H9 (cell line): ENCODE data around the gene THAP11. TPM values are rescaled to one million over a fixed set of nuclear protein-coding genes. Genes with fewer than 3 reads are reported as not detected.
A peak's percentile ranks its signal among the peaks of the same experiment; 100 is the strongest.
"Not testable (repeated sequence)": the region's sequence is repeated elsewhere in the genome, so short reads cannot be mapped to it uniquely, and the experiment has no call there.

ENCODE experiments used
- DNase-seq: peaks from one replicate; pipeline ENCODE4 v3.0.0-alpha.2; 2017
- H2AFZ ChIP-seq: one replicate; pipeline ENCODE4 v1.6.1; 2013; ENCODE audit warnings: mild to moderate bottlenecking, low read length, control low read depth, moderate library complexity
- H2AK5ac ChIP-seq: 2 replicates; pipeline ENCODE4 v1.6.1; 2013; ENCODE audit warnings: low read length, control low read depth, mixed read lengths; ENCODE audit not compliant: insufficient read length
- H2BK120ac ChIP-seq: one replicate; pipeline ENCODE4 v1.6.1; 2013; ENCODE audit warnings: low read depth, mild to moderate bottlenecking, low read length, control low read depth, inconsistent platforms; ENCODE audit not compliant: poor library complexity, severe bottlenecking
- H2BK12ac ChIP-seq: 2 replicates; pipeline ENCODE4 v1.6.1; 2013; ENCODE audit warnings: low read length, control low read depth, mixed read lengths, low read depth; ENCODE audit not compliant: insufficient read length
- H2BK15ac ChIP-seq: 2 replicates; pipeline ENCODE4 v1.6.1; 2013; ENCODE audit warnings: low read depth, low read length, control low read depth
- H2BK20ac ChIP-seq: one replicate; pipeline ENCODE4 v1.6.1; 2013; ENCODE audit warnings: low read depth, mild to moderate bottlenecking, low read length, control low read depth, inconsistent platforms; ENCODE audit not compliant: poor library complexity, severe bottlenecking
- H2BK5ac ChIP-seq: 2 replicates; pipeline ENCODE4 v1.6.1; 2013; ENCODE audit warnings: low read length, control low read depth, mixed read lengths; ENCODE audit not compliant: insufficient read length
- H3K14ac ChIP-seq: 2 replicates; pipeline ENCODE4 v1.6.1; 2013; ENCODE audit warnings: low read length, control low read depth; ENCODE audit not compliant: insufficient read depth
- H3K18ac ChIP-seq: 2 replicates; pipeline ENCODE4 v1.6.1; 2013; ENCODE audit warnings: low read depth, mild to moderate bottlenecking, mixed read lengths, low read length, control low read depth; ENCODE audit not compliant: insufficient read length
- H3K23ac ChIP-seq: 2 replicates; pipeline ENCODE4 v1.6.1; 2013; ENCODE audit warnings: low read length, control low read depth, mixed read lengths, low read depth; ENCODE audit not compliant: insufficient read length
- H3K23me2 ChIP-seq: 2 replicates; pipeline ENCODE4 v1.6.1; 2013; ENCODE audit warnings: low read depth, mild to moderate bottlenecking, mixed read lengths, low read length, control low read depth; ENCODE audit not compliant: insufficient read length, poor library complexity, severe bottlenecking
- H3K27ac ChIP-seq: 2 replicates; pipeline ENCODE4 v1.5.1; 2013; ENCODE audit warnings: low read length, control low read depth, mixed read lengths, low read depth; ENCODE audit not compliant: insufficient read length
- H3K27me3 ChIP-seq: 2 replicates; pipeline ENCODE4 v1.6.1; 2013; ENCODE audit warnings: low read length, control low read depth, inconsistent platforms; ENCODE audit not compliant: insufficient read depth
- H3K4ac ChIP-seq: 2 replicates; pipeline ENCODE4 v1.6.1; 2013; ENCODE audit warnings: low read depth, mild to moderate bottlenecking, control low read depth, inconsistent platforms, low read length, moderate library complexity
- H3K4me1 ChIP-seq: 2 replicates; pipeline ENCODE4 v1.6.1; 2013; ENCODE audit warnings: low read length, control low read depth, inconsistent platforms; ENCODE audit not compliant: insufficient read depth
- H3K4me2 ChIP-seq: 2 replicates; pipeline ENCODE4 v1.6.1; 2013; ENCODE audit warnings: low read length, control low read depth, mixed read lengths; ENCODE audit not compliant: insufficient read length, insufficient read depth
- H3K56ac ChIP-seq: 2 replicates; pipeline ENCODE4 v1.6.1; 2013; ENCODE audit warnings: low read depth, mild to moderate bottlenecking, mixed read lengths, low read length, control low read depth; ENCODE audit not compliant: insufficient read length
- H3K79me1 ChIP-seq: 2 replicates; pipeline ENCODE4 v1.6.1; 2013; ENCODE audit warnings: low read depth, mild to moderate bottlenecking, moderate library complexity, low read length, control low read depth, inconsistent platforms; ENCODE audit not compliant: insufficient read depth, poor library complexity, severe bottlenecking
- H3K79me2 ChIP-seq: 2 replicates; pipeline ENCODE4 v1.6.1; 2013; ENCODE audit warnings: low read length, control low read depth, inconsistent platforms; ENCODE audit not compliant: insufficient read depth
- H3K9ac ChIP-seq: 2 replicates; pipeline ENCODE4 v1.6.1; 2013; ENCODE audit warnings: low read length, control low read depth, mixed read lengths; ENCODE audit not compliant: insufficient read length; ENCODE audit errors: extremely low read depth
- H3K9me3 ChIP-seq: one replicate; pipeline ENCODE4 v1.6.1; 2013; ENCODE audit warnings: low read depth, low read length, inconsistent platforms; ENCODE audit not compliant: control insufficient read depth
- H3T11ph ChIP-seq: one replicate; pipeline ENCODE4 v1.6.1; 2013; ENCODE audit warnings: mild to moderate bottlenecking, low read length, control low read depth, inconsistent platforms
- H4K20me1 ChIP-seq: one replicate; pipeline ENCODE4 v1.6.1; 2013; ENCODE audit not compliant: control insufficient read depth, insufficient read length, insufficient read depth
- H4K5ac ChIP-seq: 2 replicates; pipeline ENCODE4 v1.6.1; 2013; ENCODE audit warnings: low read depth, mild to moderate bottlenecking, mixed read lengths, low read length, control low read depth; ENCODE audit not compliant: insufficient read length
- H4K8ac ChIP-seq: replicated peaks from 2 replicates; pipeline ENCODE4 v1.6.1; 2013; ENCODE audit warnings: low read length, control low read depth, mixed read lengths, low read depth; ENCODE audit not compliant: insufficient read length
- H4K91ac ChIP-seq: 2 replicates; pipeline ENCODE4 v1.6.1; 2013; ENCODE audit warnings: low read depth, mild to moderate bottlenecking, moderate library complexity, mixed read lengths, low read length, control low read depth; ENCODE audit not compliant: insufficient read length
- H3K27ac Mint-ChIP-seq, 3 experiments: 2 replicates in 2 of 3; 3 replicates in 1 of 3; pipeline ENCODE4 v1.8.0; 2020 to 2021; ENCODE audit warnings: mixed read lengths in 3 of 3, mild to moderate bottlenecking in 1 of 3, moderate library complexity in 1 of 3
- H3K27me3 Mint-ChIP-seq: 2 replicates; pipeline ENCODE4 v1.8.0; 2021; ENCODE audit warnings: low read depth, mild to moderate bottlenecking, moderate library complexity, mixed read lengths
- H3K36me3 Mint-ChIP-seq, 3 experiments: 2 replicates in 2 of 3; 3 replicates in 1 of 3; pipeline ENCODE4 v1.8.0; 2020 to 2021; ENCODE audit warnings: low read depth in 3 of 3, mixed read lengths in 3 of 3; ENCODE audit not compliant: insufficient read depth in 1 of 3
- H3K4me1 Mint-ChIP-seq, 2 experiments: 2 replicates each; pipeline ENCODE4 v1.8.0; 2020; ENCODE audit warnings: mixed read lengths in 2 of 2
- H3K4me3 Mint-ChIP-seq, 2 experiments: 2 replicates in 1 of 2; 3 replicates in 1 of 2; pipeline ENCODE4 v1.8.0; 2020 to 2021; ENCODE audit warnings: mild to moderate bottlenecking in 2 of 2, mixed read lengths in 2 of 2, moderate library complexity in 1 of 2
- H3K9me3 Mint-ChIP-seq, 2 experiments: 2 replicates in 1 of 2; 3 replicates in 1 of 2; pipeline ENCODE4 v1.8.0; 2020; ENCODE audit warnings: mild to moderate bottlenecking in 2 of 2, mixed read lengths in 2 of 2, moderate library complexity in 1 of 2
- WGBS: extraction: QIAGEN DNeasy Blood & Tissue Kit; methylation state at CpG from one replicate; pipeline ENCODE4 v1.1.7; 2013; ENCODE audit warnings: missing lambda C conversion rate, low lambda C conversion rate, mixed read lengths; ENCODE audit not compliant: insufficient read length; ENCODE audit errors: extremely low coverage; 5-methylcytosine and 5-hydroxymethylcytosine counted together
- total RNA-seq: library from RNA; stranded (reverse); gene quantifications from 2 replicates; pipeline ENCODE4 v1.2.1, GENCODE V29; 2021
- TF ChIP-seq, protein P1 (sequence below): fragments of 200-600 bp; sonication (generic); conservative IDR thresholded peaks from 3 replicates; pipeline ENCODE4 v1.8.0; 2021; ENCODE audit warnings: antibody characterized with exemption, mild to moderate bottlenecking

The THAP11 gene
- total RNA-seq, 1 experiment from 2014 or later: 48.9 TPM

DNA sequence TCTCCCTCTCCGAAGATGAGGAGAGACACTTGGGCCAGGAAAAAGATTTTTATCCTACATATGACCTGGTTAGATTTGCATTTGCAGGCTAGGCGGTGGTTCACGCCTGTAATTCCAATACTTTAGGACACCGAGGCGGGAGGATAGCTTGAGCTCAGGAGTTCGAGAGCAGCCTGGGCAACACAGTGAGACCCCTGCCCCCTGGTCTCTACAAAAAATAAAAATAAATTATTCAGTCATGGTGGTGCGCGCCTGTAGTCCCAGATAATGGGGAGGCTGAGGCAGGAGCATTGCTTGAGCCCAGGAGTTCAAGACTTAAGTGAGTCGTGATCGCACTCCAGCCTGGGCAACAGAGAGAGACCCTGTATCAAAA is 7.9 kb upstream of the THAP11 start:
- Histone ChIP-seq H3K4me2 (peak overlapping the region; percentile 94), H3K27ac (no peak overlapping the region), H4K20me1 (no peaks in the 10 kb centered on the region), H2BK5ac (no peak overlapping the region), H4K91ac (no peak overlapping the region), H3T11ph (no peak overlapping the region), H2AK5ac (no peak overlapping the region), H3K23me2 (peaks cover 5% of the 10 kb centered on the region), H3K9ac (no peak overlapping the region), H3K4ac (no peak overlapping the region), H2BK20ac (no peak overlapping the region), H2AFZ (no peak overlapping the region), H3K23ac (no peak overlapping the region), H3K14ac (no peak overlapping the region), H2BK120ac (no peak overlapping the region), H3K79me1 (no peaks in the 10 kb centered on the region), H2BK12ac (no peak overlapping the region), H3K18ac (no peak overlapping the region), H4K5ac (no peak overlapping the region), H3K4me1 (no peaks in the 10 kb centered on the region; the same call in 1 of the 2 replicates), H3K9me3 (no peaks in the 10 kb centered on the region), H3K79me2 (no peaks in the 10 kb centered on the region), H4K8ac (no peak overlapping the region), H3K27me3 (no peaks in the 10 kb centered on the region), H3K56ac (no peak overlapping the region), H2BK15ac (no peak overlapping the region)
- Mint-ChIP-seq H3K27ac (no peak overlapping the region), H3K4me3 (peak overlapping the region; percentile 85 to 90), H3K4me1 (peaks cover 8% of the 10 kb centered on the region in 2 experiments), H3K9me3 (no peaks in the 10 kb centered on the region), H3K36me3 (peaks cover 20 to 28% (median 27%) of the 10 kb centered on the region in 3 experiments; a peak in 6 of 7 replicates), H3K27me3 (peaks cover 3% of the 10 kb centered on the region)
- no CpG with 5 or more reads among the region's 10 CpGs for WGBS
- no peak for DNase-seq
- TF ChIP-seq, protein P1, sequence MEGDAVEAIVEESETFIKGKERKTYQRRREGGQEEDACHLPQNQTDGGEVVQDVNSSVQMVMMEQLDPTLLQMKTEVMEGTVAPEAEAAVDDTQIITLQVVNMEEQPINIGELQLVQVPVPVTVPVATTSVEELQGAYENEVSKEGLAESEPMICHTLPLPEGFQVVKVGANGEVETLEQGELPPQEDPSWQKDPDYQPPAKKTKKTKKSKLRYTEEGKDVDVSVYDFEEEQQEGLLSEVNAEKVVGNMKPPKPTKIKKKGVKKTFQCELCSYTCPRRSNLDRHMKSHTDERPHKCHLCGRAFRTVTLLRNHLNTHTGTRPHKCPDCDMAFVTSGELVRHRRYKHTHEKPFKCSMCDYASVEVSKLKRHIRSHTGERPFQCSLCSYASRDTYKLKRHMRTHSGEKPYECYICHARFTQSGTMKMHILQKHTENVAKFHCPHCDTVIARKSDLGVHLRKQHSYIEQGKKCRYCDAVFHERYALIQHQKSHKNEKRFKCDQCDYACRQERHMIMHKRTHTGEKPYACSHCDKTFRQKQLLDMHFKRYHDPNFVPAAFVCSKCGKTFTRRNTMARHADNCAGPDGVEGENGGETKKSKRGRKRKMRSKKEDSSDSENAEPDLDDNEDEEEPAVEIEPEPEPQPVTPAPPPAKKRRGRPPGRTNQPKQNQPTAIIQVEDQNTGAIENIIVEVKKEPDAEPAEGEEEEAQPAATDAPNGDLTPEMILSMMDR: no peak

DNA sequence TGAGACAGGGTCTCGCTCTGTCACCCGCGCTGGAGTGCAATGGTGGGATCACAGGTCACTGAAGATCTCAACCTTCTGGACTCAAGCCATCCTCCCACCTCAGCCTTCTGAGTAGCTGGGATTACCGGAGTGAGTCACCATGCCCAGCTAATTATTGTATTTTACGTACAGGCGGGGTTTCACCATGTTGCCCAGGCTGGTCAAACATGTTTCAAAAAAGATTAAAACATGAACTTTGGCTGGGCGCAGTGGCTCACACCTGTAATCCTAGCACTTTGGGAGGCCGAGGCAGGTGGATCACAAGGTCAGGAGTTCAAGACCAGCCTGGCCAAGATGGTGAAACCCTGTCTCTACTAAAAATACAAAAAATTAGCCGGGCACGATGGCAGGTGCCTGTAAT is 4.9 kb upstream of the THAP11 start:
- H3K9ac ChIP-seq, H3K27ac ChIP-seq, H3K9me3 Mint-ChIP-seq, H3K18ac ChIP-seq, H3K9me3 ChIP-seq, H3K56ac ChIP-seq, H2BK5ac ChIP-seq, H3K27me3 Mint-ChIP-seq, H4K8ac ChIP-seq, H3K4ac ChIP-seq, H2BK12ac ChIP-seq, H2AFZ ChIP-seq, H4K20me1 ChIP-seq, H3K4me2 ChIP-seq, H4K5ac ChIP-seq, H3K4me3 Mint-ChIP-seq, H3K79me2 ChIP-seq, DNase-seq, H3K27ac Mint-ChIP-seq, H3K27me3 ChIP-seq, H2BK120ac ChIP-seq, H2BK20ac ChIP-seq, H2BK15ac ChIP-seq, H3K14ac ChIP-seq, H3K79me1 ChIP-seq, H3K4me1 ChIP-seq, H3K23ac ChIP-seq, H3K23me2 ChIP-seq, H3K36me3 Mint-ChIP-seq, H3T11ph ChIP-seq, H2AK5ac ChIP-seq, H4K91ac ChIP-seq: not testable (repeated sequence)
- no CpG with 5 or more reads among the region's 10 CpGs for WGBS
- peaks cover 14 to 20% of the 10 kb centered on the region in 2 experiments for H3K4me1 Mint-ChIP-seq
